ENCODE data around the gene UCP1.

The UCP1 gene

DNA sequence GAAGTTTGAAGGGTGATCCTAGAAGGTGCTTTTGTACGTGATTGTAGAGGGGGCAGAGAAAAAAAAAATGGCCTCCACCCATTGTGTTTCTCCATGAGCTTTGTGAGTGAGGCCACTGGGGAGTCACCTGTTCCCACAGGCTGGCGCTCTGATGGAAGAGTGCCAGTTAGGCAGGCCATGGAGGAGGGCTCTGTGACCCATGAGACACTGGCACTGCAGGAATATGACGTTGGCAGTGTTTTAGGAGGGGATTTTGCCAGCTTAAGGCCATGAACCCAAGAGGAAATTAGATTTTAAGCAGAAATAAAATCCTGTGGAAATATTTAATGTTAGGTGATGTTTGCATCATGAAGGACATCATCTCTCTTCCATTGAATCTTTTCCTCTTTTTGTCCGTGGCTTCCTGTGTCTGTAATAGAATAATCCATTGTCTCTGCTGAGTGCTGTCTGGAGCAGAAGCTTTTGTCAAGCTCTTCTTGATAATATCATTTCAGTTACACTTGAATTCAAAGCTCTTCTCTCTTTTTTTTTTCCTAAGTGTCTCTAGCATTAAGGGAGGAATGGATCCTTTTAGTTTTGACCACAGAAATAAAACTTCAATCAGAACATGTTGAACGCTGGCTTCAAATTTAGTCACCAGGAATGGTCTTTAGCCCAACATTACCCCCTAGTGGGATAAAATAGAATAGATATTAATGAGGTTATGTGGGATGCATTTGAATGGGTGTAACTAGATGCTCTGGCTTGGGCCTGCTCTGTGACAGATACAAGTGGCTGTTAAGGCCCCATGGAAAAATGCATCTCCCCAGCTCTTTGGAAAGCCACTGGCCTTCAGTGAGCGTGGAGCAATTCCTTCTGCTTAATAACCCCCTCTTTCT is 41.0 kb upstream of the UCP1 start:
- Mint-ChIP-seq H3K27me3 (ENCODE audit: low read depth, poor library complexity) (peaks cover 7% of the 10 kb centered on the region), H3K4me1 (peaks cover 29% of the 10 kb centered on the region), H3K36me3 (ENCODE audit: low read depth) (no peaks in the 10 kb centered on the region), H3K27ac (no peak overlapping the region), H3K9me3 (no peaks in the 10 kb centered on the region), H3K4me3 (no peak overlapping the region)
- peak; percentile 26 for DNase-seq
- TF ChIP-seq, protein P1, sequence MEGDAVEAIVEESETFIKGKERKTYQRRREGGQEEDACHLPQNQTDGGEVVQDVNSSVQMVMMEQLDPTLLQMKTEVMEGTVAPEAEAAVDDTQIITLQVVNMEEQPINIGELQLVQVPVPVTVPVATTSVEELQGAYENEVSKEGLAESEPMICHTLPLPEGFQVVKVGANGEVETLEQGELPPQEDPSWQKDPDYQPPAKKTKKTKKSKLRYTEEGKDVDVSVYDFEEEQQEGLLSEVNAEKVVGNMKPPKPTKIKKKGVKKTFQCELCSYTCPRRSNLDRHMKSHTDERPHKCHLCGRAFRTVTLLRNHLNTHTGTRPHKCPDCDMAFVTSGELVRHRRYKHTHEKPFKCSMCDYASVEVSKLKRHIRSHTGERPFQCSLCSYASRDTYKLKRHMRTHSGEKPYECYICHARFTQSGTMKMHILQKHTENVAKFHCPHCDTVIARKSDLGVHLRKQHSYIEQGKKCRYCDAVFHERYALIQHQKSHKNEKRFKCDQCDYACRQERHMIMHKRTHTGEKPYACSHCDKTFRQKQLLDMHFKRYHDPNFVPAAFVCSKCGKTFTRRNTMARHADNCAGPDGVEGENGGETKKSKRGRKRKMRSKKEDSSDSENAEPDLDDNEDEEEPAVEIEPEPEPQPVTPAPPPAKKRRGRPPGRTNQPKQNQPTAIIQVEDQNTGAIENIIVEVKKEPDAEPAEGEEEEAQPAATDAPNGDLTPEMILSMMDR (IDR thresholded peaks at IDR 0.05) = peak; percentile 54

- DNase-seq = no peak
- no peak overlapping the region for H3K4me3 Mint-ChIP-seq
- H3K27me3 Mint-ChIP-seq (ENCODE audit: low read depth, poor library complexity) = peaks cover 10% of the 10 kb centered on the region
- H3K4me1 Mint-ChIP-seq = peaks cover 31% of the 10 kb centered on the region
- TF ChIP-seq, protein P1 (IDR thresholded peaks at IDR 0.05) = no peak
- no peaks in the 10 kb centered on the region for H3K36me3 Mint-ChIP-seq (ENCODE audit: low read depth)
- H3K27ac Mint-ChIP-seq = no peak overlapping the region
- no peaks in the 10 kb centered on the region for H3K9me3 Mint-ChIP-seq
These were observed 39.1 kb upstream of the UCP1 start for GRCh38 chr4:140607852-140608251.

GRCh38 chr4:140604544-140604943 is 35.8 kb upstream of the UCP1 start:
- H3K9me3 Mint-ChIP-seq = no peaks in the 10 kb centered on the region
- H3K4me3 Mint-ChIP-seq = no peak overlapping the region
- peaks cover 19% of the 10 kb centered on the region for H3K27me3 Mint-ChIP-seq (ENCODE audit: low read depth, poor library complexity)
- H3K4me1 Mint-ChIP-seq = peaks cover 28% of the 10 kb centered on the region
- TF ChIP-seq, protein P1 (IDR thresholded peaks at IDR 0.05) = no peak
- DNase-seq = no peak
- no peak overlapping the region for H3K27ac Mint-ChIP-seq
- no peaks in the 10 kb centered on the region for H3K36me3 Mint-ChIP-seq (ENCODE audit: low read depth)

- Mint-ChIP-seq H3K4me1 (peaks cover 17% of the 10 kb centered on the region), H3K27me3 (ENCODE audit: low read depth, poor library complexity) (peaks cover 24% of the 10 kb centered on the region), H3K9me3 (no peaks in the 10 kb centered on the region), H3K27ac (no peak overlapping the region), H3K4me3 (no peak overlapping the region), H3K36me3 (ENCODE audit: low read depth) (no peaks in the 10 kb centered on the region)
- TF ChIP-seq, protein P1 (IDR thresholded peaks at IDR 0.05) = no peak
- DNase-seq = no peak
These were observed 34.5 kb upstream of the UCP1 start for GRCh38 chr4:140603286-140603685.

GRCh38 chr4:140602714-140603113 is 34.0 kb upstream of the UCP1 start:
- DNase-seq = no peak
- H3K36me3 Mint-ChIP-seq (ENCODE audit: low read depth) = no peaks in the 10 kb centered on the region
- H3K27ac Mint-ChIP-seq = no peak overlapping the region
- peaks cover 25% of the 10 kb centered on the region for H3K27me3 Mint-ChIP-seq (ENCODE audit: low read depth, poor library complexity)
- TF ChIP-seq, protein P1 (IDR thresholded peaks at IDR 0.05) = no peak
- H3K4me1 Mint-ChIP-seq = peaks cover 11% of the 10 kb centered on the region
- H3K4me3 Mint-ChIP-seq = no peak overlapping the region
- H3K9me3 Mint-ChIP-seq = no peaks in the 10 kb centered on the region

- Mint-ChIP-seq H3K36me3 (ENCODE audit: low read depth) (no peaks in the 10 kb centered on the region), H3K27me3 (ENCODE audit: low read depth, poor library complexity) (peaks cover 30% of the 10 kb centered on the region), H3K4me1 (peaks cover 6% of the 10 kb centered on the region), H3K9me3 (no peaks in the 10 kb centered on the region), H3K27ac (no peak overlapping the region), H3K4me3 (no peak overlapping the region)
- TF ChIP-seq, protein P1 (IDR thresholded peaks at IDR 0.05) = no peak
- DNase-seq = no peak
These were observed 31.6 kb upstream of the UCP1 start for GRCh38 chr4:140600408-140600807.

All from nephron progenitor cell (in vitro differentiated cells).